SU-DHL-6 (cell line): ENCODE data around the gene CAMK1.

Experiments used
- H2AFZ ChIP-seq: fragments of 200-600 bp; sonication (generic); 2 replicates; pipeline ENCODE4 v1.6.1; 2014; ENCODE audit warnings: low read depth, mild to moderate bottlenecking, moderate library complexity, mixed read lengths, antibody characterized with exemption, low read length; ENCODE audit not compliant: severe bottlenecking
- H3F3A ChIP-seq: fragments of 200-600 bp; shearing (Covaris generic); 2 replicates; pipeline ENCODE4 v1.6.0; 2016; ENCODE audit warnings: antibody characterized with exemption, mild to moderate bottlenecking; ENCODE audit not compliant: insufficient read depth
- H3K27ac ChIP-seq: fragments of 200-600 bp; sonication (generic); 2 replicates; pipeline ENCODE4 v1.5.1; 2016; ENCODE audit warnings: low read depth, mild to moderate bottlenecking, low read length, moderate library complexity, mixed read lengths
- H3K27me3 ChIP-seq: fragments of 200-600 bp; sonication (generic), shearing (Covaris generic); 2 replicates; pipeline ENCODE4 v1.6.0; 2014; ENCODE audit warnings: mild to moderate bottlenecking, low read length
- H3K36me3 ChIP-seq: fragments of 200-600 bp; sonication (generic); 2 replicates; pipeline ENCODE4 v1.6.1; 2014; ENCODE audit warnings: mild to moderate bottlenecking, low read length, mixed read lengths
- H3K4me2 ChIP-seq: fragments of 300-600, 200-600 bp; shearing (Covaris generic), sonication (generic); 2 replicates; pipeline ENCODE4 v1.6.0; 2014; ENCODE audit warnings: low read length, low read depth, mild to moderate bottlenecking; ENCODE audit not compliant: poor library complexity, severe bottlenecking
- H3K4me3 ChIP-seq: fragments of 200-600 bp; sonication (generic); 2 replicates; pipeline ENCODE4 v1.5.1; 2014; ENCODE audit warnings: antibody characterized with exemption, low read length, mild to moderate bottlenecking, mixed read lengths; ENCODE audit not compliant: insufficient read depth, poor library complexity, severe bottlenecking
- H3K79me2 ChIP-seq: fragments of 200-600 bp; sonication (generic); 2 replicates; pipeline ENCODE4 v1.6.1; 2014; ENCODE audit warnings: mild to moderate bottlenecking, low read length, moderate library complexity; ENCODE audit not compliant: insufficient read depth
- H3K9ac ChIP-seq: fragments of 200-600 bp; sonication (generic); 2 replicates; pipeline ENCODE4 v1.7.0; 2014; ENCODE audit warnings: mild to moderate bottlenecking, low read length
- H3K9me2 ChIP-seq: fragments of 200-600 bp; sonication (generic); replicated peaks from 2 replicates; pipeline ENCODE4 v1.6.1; 2014; ENCODE audit warnings: low read length; ENCODE audit not compliant: insufficient read depth
- H3K9me3 ChIP-seq: fragments of 200-600 bp; sonication (generic); 2 replicates; pipeline ENCODE4 v1.6.1; 2014; ENCODE audit warnings: low read length, mixed read lengths; ENCODE audit not compliant: insufficient read depth
- H4K20me1 ChIP-seq: fragments of 200-600 bp; sonication (generic); 2 replicates; pipeline ENCODE4 v1.6.1; 2014; ENCODE audit warnings: low read depth, mild to moderate bottlenecking, antibody characterized with exemption, low read length, moderate library complexity, mixed read lengths
- CTCF ChIP-seq: fragments of 200-600 bp; sonication (generic); IDR thresholded peaks from one replicate; pipeline ENCODE4 v1.5.1; 2017; ENCODE audit warnings: antibody characterized with exemption, mild to moderate bottlenecking, low read length, moderate library complexity; ENCODE audit not compliant: insufficient read depth, poor library complexity, severe bottlenecking
- EZH2phosphoT487 ChIP-seq: fragments of 200-600 bp; sonication (generic), shearing (Covaris generic); conservative IDR thresholded peaks from 2 replicates; pipeline ENCODE4 v1.6.1; 2018; ENCODE audit warnings: mild to moderate bottlenecking, antibody characterized with exemption, low read length, moderate library complexity, mixed read lengths

The CAMK1 gene

GRCh38 chr3:9713142-9713541 lies 56.6 kb downstream of the CAMK1 start:
- Histone ChIP-seq H3K9me3 (no peaks in the 10 kb centered on the region), H3K4me2 (no peak overlapping the region), H3K27ac (no peak overlapping the region), H4K20me1 (no peaks in the 10 kb centered on the region), H3K79me2 (no peaks in the 10 kb centered on the region), H3K9ac (no peak overlapping the region), H3K4me3 (no peak overlapping the region), H3F3A (no peaks in the 10 kb centered on the region), H3K9me2 (no peaks in the 10 kb centered on the region), H2AFZ (no peak overlapping the region), H3K27me3 (no peaks in the 10 kb centered on the region), H3K36me3 (no peaks in the 10 kb centered on the region)
- no peak for TF ChIP-seq EZH2phosphoT487
- no peak for TF ChIP-seq CTCF

- Histone ChIP-seq H3K36me3 (no peaks in the 10 kb centered on the region), H3K79me2 (no peaks in the 10 kb centered on the region), H3K9me3 (no peaks in the 10 kb centered on the region), H3K9ac (no peak overlapping the region), H3K27me3 (no peaks in the 10 kb centered on the region), H3K27ac (no peak overlapping the region), H3K4me3 (no peak overlapping the region), H3F3A (no peaks in the 10 kb centered on the region), H2AFZ (no peak overlapping the region), H3K9me2 (no peaks in the 10 kb centered on the region), H3K4me2 (no peak overlapping the region), H4K20me1 (no peaks in the 10 kb centered on the region)
- TF ChIP-seq CTCF (no peak), EZH2phosphoT487 (no peak)
Measured at GRCh38 chr3:9712415-9712814, 57.3 kb downstream of the CAMK1 start.

GRCh38 chr3:9710174-9710739 lies 59.5 kb downstream of the CAMK1 start:
- Histone ChIP-seq H3K9me3 (no peaks in the 10 kb centered on the region), H4K20me1 (no peaks in the 10 kb centered on the region), H3K4me2 (no peak overlapping the region), H3K27ac (no peak overlapping the region), H3F3A (no peaks in the 10 kb centered on the region), H2AFZ (no peak overlapping the region), H3K4me3 (no peak overlapping the region), H3K9ac (no peak overlapping the region), H3K9me2 (no peaks in the 10 kb centered on the region), H3K79me2 (no peaks in the 10 kb centered on the region), H3K36me3 (no peaks in the 10 kb centered on the region), H3K27me3 (no peaks in the 10 kb centered on the region)
- no peak for TF ChIP-seq EZH2phosphoT487
